RKO (cell line): ENCODE data around the gene C1RL.
"Not testable (repeated sequence)": the region's sequence is repeated elsewhere in the genome, so short reads cannot be mapped to it uniquely, and the experiment has no call there.

ENCODE experiments used
- DNase-seq: peaks from one replicate; pipeline ENCODE4 v3.0.0-alpha.2; 2016; ENCODE audit warnings: low spot score

C1RL gene

GRCh38 chr12:7060353-7060954 is 48.6 kb downstream of the C1RL start, which contains the start of gene C1S:
Gene C1S, plus strand, starts transcription at chr12:7060718. Its CDS starts 1,195 bp downstream, at chr12:7061913.
- DNase-seq = peak; percentile 21

DNA sequence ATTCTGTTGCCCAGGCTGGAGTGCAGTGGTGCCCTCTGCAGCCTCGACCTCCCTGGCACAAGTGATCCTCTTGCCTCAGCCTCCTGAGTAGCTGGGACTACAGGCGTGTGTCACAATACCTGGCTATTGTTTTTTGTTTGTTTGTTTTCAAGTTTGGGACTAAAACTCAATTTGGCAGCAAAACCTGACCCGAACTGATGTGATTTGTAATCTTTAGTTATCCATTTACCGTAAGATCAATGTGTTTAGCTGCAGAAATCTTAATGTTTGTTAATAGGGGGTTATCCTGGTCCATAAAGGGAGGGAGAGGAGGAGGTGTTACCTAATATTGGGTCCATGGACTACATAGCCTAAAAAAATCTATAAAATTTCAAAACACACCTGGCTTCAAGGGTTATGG is 49.2 kb downstream of the C1RL start:
- no peak for DNase-seq

GRCh38 chr12:7058850-7059395 is 50.1 kb downstream of the C1RL start:
- no peak for DNase-seq

GRCh38 chr12:7058163-7058845 is 50.7 kb downstream of the C1RL start:
- DNase-seq = no peak

DNA sequence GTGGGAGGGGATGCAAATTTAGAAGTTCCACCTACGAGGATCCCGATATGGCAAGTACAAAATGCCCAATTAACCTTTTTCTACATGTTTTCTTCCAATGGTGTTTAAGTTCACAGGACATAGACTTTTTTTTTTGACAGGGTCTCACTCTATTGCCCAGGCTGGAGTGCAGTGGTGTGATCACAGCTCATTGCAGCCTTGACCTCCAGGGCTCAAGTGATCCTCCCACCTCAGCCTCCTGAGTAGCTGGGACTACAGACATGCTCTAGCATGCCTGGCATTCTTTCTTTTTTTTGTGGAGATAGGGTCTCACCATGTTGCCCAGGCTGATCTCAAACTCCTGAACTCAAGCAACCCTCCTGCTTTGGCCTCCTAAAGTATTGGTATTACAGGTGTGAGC is 53.3 kb downstream of the C1RL start:
- not testable (repeated sequence) for DNase-seq

GRCh38 chr12:7054925-7055324 is 54.1 kb downstream of the C1RL start:
- no peak for DNase-seq

GRCh38 chr12:7049973-7050372 is 59.0 kb downstream of the C1RL start:
- not testable (repeated sequence) for DNase-seq

- not testable (repeated sequence) for DNase-seq
Observed at GRCh38 chr12:7049445-7049951, 59.5 kb downstream of the C1RL start.

GRCh38 chr12:7047306-7047705 is 61.7 kb downstream of the C1RL start:
- no peak for DNase-seq

DNA sequence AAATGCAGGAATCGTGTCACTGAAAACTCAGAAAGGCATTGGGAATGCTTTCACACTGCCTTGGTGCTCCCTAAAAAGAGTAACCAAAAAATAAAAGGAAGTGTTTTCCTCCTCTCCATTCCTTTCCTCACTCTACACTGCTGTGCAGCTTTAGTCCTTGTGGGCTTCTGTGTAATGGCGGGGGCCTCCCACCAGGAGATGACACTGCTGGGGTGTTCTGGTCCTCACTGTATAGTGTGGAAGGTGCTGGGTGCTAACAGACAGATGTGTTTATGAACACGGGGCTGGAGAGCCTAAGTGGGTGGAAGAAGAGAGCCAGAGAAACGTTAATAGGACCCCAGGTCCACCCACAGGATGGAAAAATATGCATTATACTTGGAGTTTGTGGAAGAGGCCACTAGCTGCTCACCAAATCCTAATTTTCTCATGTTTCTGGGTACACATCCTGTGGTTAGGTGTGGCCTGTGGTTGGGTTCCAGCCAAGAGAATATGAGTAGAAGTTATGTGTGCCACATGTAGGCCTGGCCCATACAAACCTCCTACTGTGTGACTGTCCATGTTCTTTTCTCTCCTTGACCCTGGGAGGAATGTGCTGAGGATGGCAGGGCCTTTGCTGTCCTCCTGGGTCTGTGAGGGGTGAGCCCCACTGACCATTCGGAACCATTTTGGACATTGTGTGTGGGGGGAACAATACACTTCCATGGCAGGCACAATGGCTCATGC is 62.5 kb downstream of the C1RL start:
- no peak for DNase-seq

- DNase-seq = no peak
Observed at GRCh38 chr12:7045913-7046312, 63.1 kb downstream of the C1RL start.
